ENCODE measurements around the gene SYT7. TPM values are rescaled to one million over a fixed set of nuclear protein-coding genes. Genes with fewer than 3 reads are reported as not detected.

The SYT7 gene
- polyA plus RNA-seq, 4 donors = 0.81 to 12.2 (median 3.0) TPM

- H3K27ac ChIP-seq (ENCODE audit: low read depth in 1 of 3, low read length in 2 of 3) = no peak overlapping the region
- no peak overlapping the region for H3K4me3 ChIP-seq (ENCODE audit: low read depth in 1 of 3, low read length in 3 of 3)
- peaks cover 1 to 26% (median 12%) of the 10 kb centered on the region in 3 donors for H3K27me3 ChIP-seq (ENCODE audit: control insufficient read depth in 3 of 3, insufficient read depth in 3 of 3, low read length in 3 of 3)
- H3K9me3 ChIP-seq (ENCODE audit: control insufficient read depth in 2 of 2, insufficient read depth in 1 of 2, low read depth in 1 of 2, low read length in 1 of 2) = peaks cover 0 to 1% of the 10 kb centered on the region in 2 donors
- H3K4me1 ChIP-seq (ENCODE audit: control insufficient read depth in 3 of 3, insufficient read depth in 2 of 3, low read depth in 1 of 3, low read length in 2 of 3) = no peaks in the 10 kb centered on the region
- DNase-seq (no peak), FAIRE-seq (no peak)
- WGBS, 3 donors = 66 to 75% (median 67%) methylated on average over 14 of the region's 14 CpGs
- H3K36me3 ChIP-seq (ENCODE audit: control insufficient read depth in 3 of 3, insufficient read depth in 2 of 3, low read depth in 1 of 3, low read length in 3 of 3) = no peaks in the 10 kb centered on the region
These were observed 6.3 kb downstream of the SYT7 start for GRCh38 chr11:61574611-61575010.

- WGBS, 3 donors = 62 to 70% (median 69%) methylated on average over 5 of the region's 5 CpGs
- H3K27ac ChIP-seq (ENCODE audit: low read depth in 1 of 3, low read length in 2 of 3) = no peak overlapping the region
- FAIRE-seq (no peak), DNase-seq (no peak)
- H3K4me3 ChIP-seq (ENCODE audit: low read depth in 1 of 3, low read length in 3 of 3) = no peak overlapping the region
- H3K9me3 ChIP-seq (ENCODE audit: control insufficient read depth in 2 of 2, insufficient read depth in 1 of 2, low read depth in 1 of 2, low read length in 1 of 2) = no peaks in the 10 kb centered on the region
- no peaks in the 10 kb centered on the region for H3K4me1 ChIP-seq (ENCODE audit: control insufficient read depth in 3 of 3, insufficient read depth in 2 of 3, low read depth in 1 of 3, low read length in 2 of 3)
- H3K27me3 ChIP-seq (ENCODE audit: control insufficient read depth in 3 of 3, insufficient read depth in 3 of 3, low read length in 3 of 3) = peaks cover 0 to 30% (median 12%) of the 10 kb centered on the region in 3 donors
- H3K36me3 ChIP-seq (ENCODE audit: control insufficient read depth in 3 of 3, insufficient read depth in 2 of 3, low read depth in 1 of 3, low read length in 3 of 3) = no peaks in the 10 kb centered on the region
These were observed 8.0 kb downstream of the SYT7 start for GRCh38 chr11:61572913-61573312.

GRCh38 chr11:61571869-61572268 lies 9.0 kb downstream of the SYT7 start:
- Histone ChIP-seq H3K36me3 (ENCODE audit: control insufficient read depth in 3 of 3, insufficient read depth in 2 of 3, low read depth in 1 of 3, low read length in 3 of 3) (no peaks in the 10 kb centered on the region), H3K4me1 (ENCODE audit: control insufficient read depth in 3 of 3, insufficient read depth in 2 of 3, low read depth in 1 of 3, low read length in 2 of 3) (peaks cover 0 to 2% (median 0%) of the 10 kb centered on the region in 3 donors), H3K27me3 (ENCODE audit: control insufficient read depth in 3 of 3, insufficient read depth in 3 of 3, low read length in 3 of 3) (peaks cover 0 to 33% (median 12%) of the 10 kb centered on the region in 3 donors), H3K4me3 (ENCODE audit: low read depth in 1 of 3, low read length in 3 of 3) (no peak overlapping the region), H3K9me3 (ENCODE audit: control insufficient read depth in 2 of 2, insufficient read depth in 1 of 2, low read depth in 1 of 2, low read length in 1 of 2) (no peaks in the 10 kb centered on the region), H3K27ac (ENCODE audit: low read depth in 1 of 3, low read length in 2 of 3) (no peak overlapping the region)
- DNase-seq (no peak), FAIRE-seq (no peak)
- WGBS, 3 donors = 63 to 82% (median 73%) methylated on average over 3 of the region's 3 CpGs

- no peak overlapping the region for H3K27ac ChIP-seq (ENCODE audit: low read depth in 1 of 3, low read length in 2 of 3)
- no peak overlapping the region for H3K4me3 ChIP-seq (ENCODE audit: low read depth in 1 of 3, low read length in 3 of 3)
- FAIRE-seq = no peak
- DNase-seq = no peak
- H3K4me1 ChIP-seq (ENCODE audit: control insufficient read depth in 3 of 3, insufficient read depth in 2 of 3, low read depth in 1 of 3, low read length in 2 of 3) = peaks cover 0 to 2% (median 0%) of the 10 kb centered on the region in 3 donors
- no peaks in the 10 kb centered on the region for H3K9me3 ChIP-seq (ENCODE audit: control insufficient read depth in 2 of 2, insufficient read depth in 1 of 2, low read depth in 1 of 2, low read length in 1 of 2)
- no peaks in the 10 kb centered on the region for H3K36me3 ChIP-seq (ENCODE audit: control insufficient read depth in 3 of 3, insufficient read depth in 2 of 3, low read depth in 1 of 3, low read length in 3 of 3)
- peaks cover 0 to 33% (median 12%) of the 10 kb centered on the region in 3 donors for H3K27me3 ChIP-seq (ENCODE audit: control insufficient read depth in 3 of 3, insufficient read depth in 3 of 3, low read length in 3 of 3)
- WGBS, 3 donors = 55 to 75% (median 63%) methylated on average over 9 of the region's 9 CpGs
These were observed 9.5 kb downstream of the SYT7 start for GRCh38 chr11:61571337-61571736.

- WGBS, 3 donors = 52 to 66% (median 62%) methylated on average over 10 of the region's 10 CpGs
- Histone ChIP-seq H3K4me1 (ENCODE audit: control insufficient read depth in 3 of 3, insufficient read depth in 2 of 3, low read depth in 1 of 3, low read length in 2 of 3) (peaks cover 0 to 2% (median 0%) of the 10 kb centered on the region in 3 donors), H3K36me3 (ENCODE audit: control insufficient read depth in 3 of 3, insufficient read depth in 2 of 3, low read depth in 1 of 3, low read length in 3 of 3) (no peaks in the 10 kb centered on the region), H3K9me3 (ENCODE audit: control insufficient read depth in 2 of 2, insufficient read depth in 1 of 2, low read depth in 1 of 2, low read length in 1 of 2) (no peaks in the 10 kb centered on the region), H3K27ac (ENCODE audit: low read depth in 1 of 3, low read length in 2 of 3) (no peak overlapping the region), H3K27me3 (ENCODE audit: control insufficient read depth in 3 of 3, insufficient read depth in 3 of 3, low read length in 3 of 3) (peaks cover 0 to 40% (median 12%) of the 10 kb centered on the region in 3 donors), H3K4me3 (ENCODE audit: low read depth in 1 of 3, low read length in 3 of 3) (no peak overlapping the region)
- FAIRE-seq (no peak), DNase-seq (no peak)
These were observed 11.2 kb downstream of the SYT7 start for GRCh38 chr11:61569701-61570100.

GRCh38 chr11:61569018-61569417 lies 11.9 kb downstream of the SYT7 start:
- Histone ChIP-seq H3K27me3 (ENCODE audit: control insufficient read depth in 3 of 3, insufficient read depth in 3 of 3, low read length in 3 of 3) (peaks cover 2 to 43% (median 13%) of the 10 kb centered on the region in 3 donors), H3K9me3 (ENCODE audit: control insufficient read depth in 2 of 2, insufficient read depth in 1 of 2, low read depth in 1 of 2, low read length in 1 of 2) (no peaks in the 10 kb centered on the region), H3K36me3 (ENCODE audit: control insufficient read depth in 3 of 3, insufficient read depth in 2 of 3, low read depth in 1 of 3, low read length in 3 of 3) (no peaks in the 10 kb centered on the region), H3K4me1 (ENCODE audit: control insufficient read depth in 3 of 3, insufficient read depth in 2 of 3, low read depth in 1 of 3, low read length in 2 of 3) (peaks cover 0 to 2% (median 0%) of the 10 kb centered on the region in 3 donors), H3K27ac (ENCODE audit: low read depth in 1 of 3, low read length in 2 of 3) (no peak overlapping the region), H3K4me3 (ENCODE audit: low read depth in 1 of 3, low read length in 3 of 3) (no peak overlapping the region)
- no peak for DNase-seq
- 34 to 43% (median 35%) methylated on average over 3 of the region's 3 CpGs for WGBS, 3 donors
- no peak for FAIRE-seq

- Histone ChIP-seq H3K4me3 (ENCODE audit: low read depth in 1 of 3, low read length in 3 of 3) (no peak overlapping the region), H3K36me3 (ENCODE audit: control insufficient read depth in 3 of 3, insufficient read depth in 2 of 3, low read depth in 1 of 3, low read length in 3 of 3) (no peaks in the 10 kb centered on the region), H3K27ac (ENCODE audit: low read depth in 1 of 3, low read length in 2 of 3) (no peak overlapping the region), H3K9me3 (ENCODE audit: control insufficient read depth in 2 of 2, insufficient read depth in 1 of 2, low read depth in 1 of 2, low read length in 1 of 2) (no peaks in the 10 kb centered on the region), H3K27me3 (ENCODE audit: control insufficient read depth in 3 of 3, insufficient read depth in 3 of 3, low read length in 3 of 3) (peaks cover 2 to 40% (median 13%) of the 10 kb centered on the region in 3 donors), H3K4me1 (ENCODE audit: control insufficient read depth in 3 of 3, insufficient read depth in 2 of 3, low read depth in 1 of 3, low read length in 2 of 3) (peaks cover 0 to 2% (median 0%) of the 10 kb centered on the region in 3 donors)
- DNase-seq (peak; percentile 69 to 92), FAIRE-seq (no peak)
- 3 to 16% (median 4%) methylated on average over 45 to 46 of the region's 46 CpGs for WGBS, 3 donors
These were observed 13.4 kb downstream of the SYT7 start for GRCh38 chr11:61567286-61568061.

- FAIRE-seq (no peak), DNase-seq (no peak)
- no peak overlapping the region for H3K27ac ChIP-seq (ENCODE audit: low read depth in 1 of 3, low read length in 2 of 3)
- WGBS, 3 donors = 44 to 47% (median 47%) methylated on average over 8 of the region's 8 CpGs
- H3K27me3 ChIP-seq (ENCODE audit: control insufficient read depth in 3 of 3, insufficient read depth in 3 of 3, low read length in 3 of 3) = peaks cover 2 to 37% (median 17%) of the 10 kb centered on the region in 3 donors
- no peaks in the 10 kb centered on the region for H3K36me3 ChIP-seq (ENCODE audit: control insufficient read depth in 3 of 3, insufficient read depth in 2 of 3, low read depth in 1 of 3, low read length in 3 of 3)
- no peak overlapping the region for H3K4me3 ChIP-seq (ENCODE audit: low read depth in 1 of 3, low read length in 3 of 3)
- H3K9me3 ChIP-seq (ENCODE audit: control insufficient read depth in 2 of 2, insufficient read depth in 1 of 2, low read depth in 1 of 2, low read length in 1 of 2) = no peaks in the 10 kb centered on the region
- peaks cover 0 to 2% (median 0%) of the 10 kb centered on the region in 3 donors for H3K4me1 ChIP-seq (ENCODE audit: control insufficient read depth in 3 of 3, insufficient read depth in 2 of 3, low read depth in 1 of 3, low read length in 2 of 3)
These were observed 15.8 kb downstream of the SYT7 start for GRCh38 chr11:61564936-61565696.
